ENCODE results near the gene BCAS1. TPM values are rescaled to one million over a fixed set of nuclear protein-coding genes. Genes with fewer than 3 reads are reported as not detected.

BCAS1 gene
- polyA plus RNA-seq, 1 of the 3 experiments (the other 2 are of a cell fraction), result not detected

DNA sequence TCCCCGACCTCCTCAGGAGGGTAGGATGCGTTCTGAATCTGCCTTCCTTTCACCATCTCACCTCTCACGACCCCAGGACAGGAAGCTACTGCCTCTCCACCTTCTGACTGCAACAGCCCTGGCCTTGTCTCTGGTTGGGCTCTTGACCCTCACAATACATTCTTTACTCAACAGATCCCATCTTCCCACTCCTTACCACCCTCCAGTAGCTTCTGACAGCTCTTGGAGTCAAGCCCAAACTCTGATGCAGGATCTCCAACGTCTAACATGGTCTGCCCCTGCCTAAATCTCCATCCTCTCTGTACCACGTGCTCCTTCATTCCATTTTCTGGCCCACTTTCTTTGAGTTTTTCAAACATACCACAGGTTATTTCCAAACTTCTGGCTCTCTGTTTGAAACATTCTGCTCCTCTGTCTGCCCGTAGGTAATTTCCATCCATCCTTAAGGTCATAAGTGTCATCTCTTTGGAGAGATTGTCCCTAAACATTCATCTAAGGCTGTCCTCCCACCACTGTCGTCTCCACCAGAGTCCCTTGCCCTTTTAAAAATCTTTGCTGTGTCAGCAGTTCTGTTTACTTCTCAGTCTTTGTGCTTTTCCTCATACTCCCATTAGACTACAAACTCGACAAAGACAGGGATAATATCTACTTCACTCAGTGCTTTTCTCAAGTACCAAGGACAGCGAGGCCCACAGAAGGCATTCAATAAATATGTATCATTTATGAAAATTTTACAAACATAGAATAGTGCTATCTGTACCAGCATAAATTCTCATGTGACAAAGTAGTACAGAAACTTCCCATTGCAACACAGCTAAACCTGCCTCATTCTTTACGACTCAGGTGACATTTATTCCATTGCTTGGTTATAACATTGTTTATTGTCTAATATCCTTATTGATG lies 73.6 kb downstream of the BCAS1 start:
- no peak overlapping the region for H3K9ac ChIP-seq
- H3K9me2 ChIP-seq, result no peaks in the 10 kb centered on the region
- TF ChIP-seq, protein P1, sequence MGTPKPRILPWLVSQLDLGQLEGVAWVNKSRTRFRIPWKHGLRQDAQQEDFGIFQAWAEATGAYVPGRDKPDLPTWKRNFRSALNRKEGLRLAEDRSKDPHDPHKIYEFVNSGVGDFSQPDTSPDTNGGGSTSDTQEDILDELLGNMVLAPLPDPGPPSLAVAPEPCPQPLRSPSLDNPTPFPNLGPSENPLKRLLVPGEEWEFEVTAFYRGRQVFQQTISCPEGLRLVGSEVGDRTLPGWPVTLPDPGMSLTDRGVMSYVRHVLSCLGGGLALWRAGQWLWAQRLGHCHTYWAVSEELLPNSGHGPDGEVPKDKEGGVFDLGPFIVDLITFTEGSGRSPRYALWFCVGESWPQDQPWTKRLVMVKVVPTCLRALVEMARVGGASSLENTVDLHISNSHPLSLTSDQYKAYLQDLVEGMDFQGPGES (IDR thresholded peaks at IDR 0.05; ENCODE audit: low read depth, low read length), result no peak
- TF ChIP-seq EZH2phosphoT487 (IDR thresholded peaks at IDR 0.05; ENCODE audit: borderline replicate concordance, low read depth), result no peak
- TF ChIP-seq CHD2 (IDR thresholded peaks at IDR 0.05; ENCODE audit: low read length, partially characterized antibody), result no peak
- TF ChIP-seq MEF2A (IDR thresholded peaks at IDR 0.05; ENCODE audit: borderline replicate concordance, low read depth), result no peak
- TF ChIP-seq, protein P2, sequence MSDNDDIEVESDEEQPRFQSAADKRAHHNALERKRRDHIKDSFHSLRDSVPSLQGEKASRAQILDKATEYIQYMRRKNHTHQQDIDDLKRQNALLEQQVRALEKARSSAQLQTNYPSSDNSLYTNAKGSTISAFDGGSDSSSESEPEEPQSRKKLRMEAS (IDR thresholded peaks at IDR 0.05; ENCODE audit: low read depth), result no peak
- TF ChIP-seq, protein P3, sequence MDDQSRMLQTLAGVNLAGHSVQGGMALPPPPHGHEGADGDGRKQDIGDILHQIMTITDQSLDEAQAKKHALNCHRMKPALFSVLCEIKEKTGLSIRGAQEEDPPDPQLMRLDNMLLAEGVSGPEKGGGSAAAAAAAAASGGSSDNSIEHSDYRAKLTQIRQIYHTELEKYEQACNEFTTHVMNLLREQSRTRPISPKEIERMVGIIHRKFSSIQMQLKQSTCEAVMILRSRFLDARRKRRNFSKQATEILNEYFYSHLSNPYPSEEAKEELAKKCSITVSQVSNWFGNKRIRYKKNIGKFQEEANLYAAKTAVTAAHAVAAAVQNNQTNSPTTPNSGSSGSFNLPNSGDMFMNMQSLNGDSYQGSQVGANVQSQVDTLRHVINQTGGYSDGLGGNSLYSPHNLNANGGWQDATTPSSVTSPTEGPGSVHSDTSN (IDR thresholded peaks at IDR 0.05), result no peak
- TF ChIP-seq POLR2AphosphoS5 (IDR thresholded peaks at IDR 0.05; ENCODE audit: low read depth, low read length), result no peak
- no peak for TF ChIP-seq GATA2 (CRISPR knock-in tag; IDR thresholded peaks at IDR 0.05)
- TF ChIP-seq, protein P4, sequence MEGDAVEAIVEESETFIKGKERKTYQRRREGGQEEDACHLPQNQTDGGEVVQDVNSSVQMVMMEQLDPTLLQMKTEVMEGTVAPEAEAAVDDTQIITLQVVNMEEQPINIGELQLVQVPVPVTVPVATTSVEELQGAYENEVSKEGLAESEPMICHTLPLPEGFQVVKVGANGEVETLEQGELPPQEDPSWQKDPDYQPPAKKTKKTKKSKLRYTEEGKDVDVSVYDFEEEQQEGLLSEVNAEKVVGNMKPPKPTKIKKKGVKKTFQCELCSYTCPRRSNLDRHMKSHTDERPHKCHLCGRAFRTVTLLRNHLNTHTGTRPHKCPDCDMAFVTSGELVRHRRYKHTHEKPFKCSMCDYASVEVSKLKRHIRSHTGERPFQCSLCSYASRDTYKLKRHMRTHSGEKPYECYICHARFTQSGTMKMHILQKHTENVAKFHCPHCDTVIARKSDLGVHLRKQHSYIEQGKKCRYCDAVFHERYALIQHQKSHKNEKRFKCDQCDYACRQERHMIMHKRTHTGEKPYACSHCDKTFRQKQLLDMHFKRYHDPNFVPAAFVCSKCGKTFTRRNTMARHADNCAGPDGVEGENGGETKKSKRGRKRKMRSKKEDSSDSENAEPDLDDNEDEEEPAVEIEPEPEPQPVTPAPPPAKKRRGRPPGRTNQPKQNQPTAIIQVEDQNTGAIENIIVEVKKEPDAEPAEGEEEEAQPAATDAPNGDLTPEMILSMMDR (IDR thresholded peaks at IDR 0.05), result no peak
- TF ChIP-seq RAD21 (IDR thresholded peaks at IDR 0.05; ENCODE audit: low read length), result no peak
- TF ChIP-seq TCF12 (IDR thresholded peaks at IDR 0.05), result no peak
- no peaks in the 10 kb centered on the region for H3K36me3 ChIP-seq (replicated peaks in 1 of 2; ENCODE audit: control insufficient read depth in 1 of 2, insufficient read depth in 2 of 2, low read length in 1 of 2)
- no peak for DNase-seq
- 27% methylated on average over 10 of the region's 10 CpGs for WGBS (ENCODE audit: low lambda C conversion rate)
- H3K9me3 ChIP-seq, result no peaks in the 10 kb centered on the region
- H3K4me1 ChIP-seq (ENCODE audit: control insufficient read depth in 1 of 2, insufficient read depth in 2 of 2, low read depth in 1 of 2, low read length in 1 of 2), result no peaks in the 10 kb centered on the region
- H3F3A ChIP-seq (replicated peaks; ENCODE audit: insufficient read depth), result no peaks in the 10 kb centered on the region
- no peak overlapping the region for H3K4me2 ChIP-seq
- H2AFZ ChIP-seq (ENCODE audit: low read depth), result no peak overlapping the region
- ChIA-PET CTCF (no interaction called here), POLR2A (no interaction called here)
- no peaks in the 10 kb centered on the region for H3K79me2 ChIP-seq (ENCODE audit: insufficient read depth)
- no peaks in the 10 kb centered on the region for H3K27me3 ChIP-seq (ENCODE audit: insufficient read depth)
- no peak overlapping the region for H3K27ac ChIP-seq (ENCODE audit: low read depth in 2 of 2, low read length in 1 of 2)
- H4K20me1 ChIP-seq (ENCODE audit: insufficient read depth), result no peaks in the 10 kb centered on the region
- H3K4me3 ChIP-seq (ENCODE audit: low read depth in 2 of 2, low read length in 1 of 2), result no peak overlapping the region

DNA sequence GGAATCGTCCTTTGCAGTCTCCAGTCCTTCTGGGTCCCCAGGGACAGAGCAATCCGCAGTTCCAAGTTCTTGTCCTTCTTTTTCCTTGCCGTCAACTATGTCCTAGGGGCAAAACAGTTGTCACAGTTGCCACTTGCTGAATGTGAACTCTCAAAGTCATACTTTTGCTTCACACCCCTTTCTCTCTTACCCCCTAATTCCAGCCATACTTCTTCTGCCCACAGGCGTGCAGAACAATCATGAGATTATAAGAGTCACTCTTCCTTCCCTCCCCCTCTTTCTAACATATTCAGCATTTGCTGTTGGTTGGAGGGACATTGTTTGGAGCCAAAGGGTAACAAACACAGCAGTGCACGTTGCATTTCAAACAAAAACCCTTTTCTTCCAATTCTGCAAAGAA lies 74.4 kb downstream of the BCAS1 start:
- POLR2A ChIA-PET, result no interaction called here
- H3K4me3 ChIP-seq (ENCODE audit: low read depth in 2 of 2, low read length in 1 of 2), result no peak overlapping the region
- CTCF ChIA-PET, result no interaction called here
- no peak overlapping the region for H3K4me2 ChIP-seq
- no peaks in the 10 kb centered on the region for H3K4me1 ChIP-seq (ENCODE audit: control insufficient read depth in 1 of 2, insufficient read depth in 2 of 2, low read depth in 1 of 2, low read length in 1 of 2)
- H2AFZ ChIP-seq (ENCODE audit: low read depth), result no peak overlapping the region
- no peaks in the 10 kb centered on the region for H3K9me2 ChIP-seq
- H3K9ac ChIP-seq, result no peak overlapping the region
- H3K9me3 ChIP-seq, result no peaks in the 10 kb centered on the region
- WGBS (ENCODE audit: low lambda C conversion rate), result 35% methylated on average over 5 of the region's 5 CpGs
- no peaks in the 10 kb centered on the region for H3F3A ChIP-seq (replicated peaks; ENCODE audit: insufficient read depth)
- H3K27me3 ChIP-seq (ENCODE audit: insufficient read depth), result no peaks in the 10 kb centered on the region
- H3K27ac ChIP-seq (ENCODE audit: low read depth in 2 of 2, low read length in 1 of 2), result no peak overlapping the region
- no peak for DNase-seq
- no peaks in the 10 kb centered on the region for H3K79me2 ChIP-seq (ENCODE audit: insufficient read depth)
- H3K36me3 ChIP-seq (replicated peaks in 1 of 2; ENCODE audit: control insufficient read depth in 1 of 2, insufficient read depth in 2 of 2, low read length in 1 of 2), result no peaks in the 10 kb centered on the region
- TF ChIP-seq FOXM1 (IDR thresholded peaks at IDR 0.05; ENCODE audit: low read depth) (no peak), JUND (IDR thresholded peaks at IDR 0.05) (no peak), GATA2 (CRISPR knock-in tag; IDR thresholded peaks at IDR 0.05) (no peak), EZH2phosphoT487 (IDR thresholded peaks at IDR 0.05; ENCODE audit: borderline replicate concordance, low read depth) (no peak), RFX5 (IDR thresholded peaks at IDR 0.05; ENCODE audit: low read length) (no peak), MEF2A (IDR thresholded peaks at IDR 0.05; ENCODE audit: borderline replicate concordance, low read depth) (no peak)
- TF ChIP-seq, protein P5, sequence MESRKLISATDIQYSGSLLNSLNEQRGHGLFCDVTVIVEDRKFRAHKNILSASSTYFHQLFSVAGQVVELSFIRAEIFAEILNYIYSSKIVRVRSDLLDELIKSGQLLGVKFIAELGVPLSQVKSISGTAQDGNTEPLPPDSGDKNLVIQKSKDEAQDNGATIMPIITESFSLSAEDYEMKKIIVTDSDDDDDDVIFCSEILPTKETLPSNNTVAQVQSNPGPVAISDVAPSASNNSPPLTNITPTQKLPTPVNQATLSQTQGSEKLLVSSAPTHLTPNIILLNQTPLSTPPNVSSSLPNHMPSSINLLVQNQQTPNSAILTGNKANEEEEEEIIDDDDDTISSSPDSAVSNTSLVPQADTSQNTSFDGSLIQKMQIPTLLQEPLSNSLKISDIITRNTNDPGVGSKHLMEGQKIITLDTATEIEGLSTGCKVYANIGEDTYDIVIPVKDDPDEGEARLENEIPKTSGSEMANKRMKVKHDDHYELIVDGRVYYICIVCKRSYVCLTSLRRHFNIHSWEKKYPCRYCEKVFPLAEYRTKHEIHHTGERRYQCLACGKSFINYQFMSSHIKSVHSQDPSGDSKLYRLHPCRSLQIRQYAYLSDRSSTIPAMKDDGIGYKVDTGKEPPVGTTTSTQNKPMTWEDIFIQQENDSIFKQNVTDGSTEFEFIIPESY (IDR thresholded peaks at IDR 0.05; ENCODE audit: borderline replicate concordance, low read depth), result no peak
- TF ChIP-seq, protein P6, sequence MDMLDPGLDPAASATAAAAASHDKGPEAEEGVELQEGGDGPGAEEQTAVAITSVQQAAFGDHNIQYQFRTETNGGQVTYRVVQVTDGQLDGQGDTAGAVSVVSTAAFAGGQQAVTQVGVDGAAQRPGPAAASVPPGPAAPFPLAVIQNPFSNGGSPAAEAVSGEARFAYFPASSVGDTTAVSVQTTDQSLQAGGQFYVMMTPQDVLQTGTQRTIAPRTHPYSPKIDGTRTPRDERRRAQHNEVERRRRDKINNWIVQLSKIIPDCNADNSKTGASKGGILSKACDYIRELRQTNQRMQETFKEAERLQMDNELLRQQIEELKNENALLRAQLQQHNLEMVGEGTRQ (IDR thresholded peaks at IDR 0.05; ENCODE audit: borderline replicate concordance, low read depth, low read length), result no peak
- TF ChIP-seq, protein P2 (IDR thresholded peaks at IDR 0.05; ENCODE audit: low read depth), result no peak
- no peaks in the 10 kb centered on the region for H4K20me1 ChIP-seq (ENCODE audit: insufficient read depth)

Measured in SK-N-SH (cell line).